T-cell (primary cell): ENCODE data around the gene PTPRM. TPM values are rescaled to one million over a fixed set of nuclear protein-coding genes. Genes with fewer than 3 reads are reported as not detected.
A peak's percentile ranks its signal among the peaks of the same experiment; 100 is the strongest.

Experiments
- ATAC-seq, 4 experiments: fragments of 200-7000 bp in 3 of 4; fragments of 150-1000 bp in 1 of 4; cut with Tn5 transposase; replicated peaks in 1 of 4; 1 replicate in 3 of 4; 2 replicates in 1 of 4; pipeline ENCODE4 v1.10.0; 2021; ENCODE audit warnings: moderate library complexity in 3 of 4, mild to moderate bottlenecking in 2 of 4, moderate number of reproducible peaks in 1 of 4
- CTCF ChIA-PET, 2 donors: fragments of 300-600 bp; sonication (Branson Sonifier 250); formaldehyde crosslinking; loops; one replicate each; lab custom pipeline; 2022; ENCODE audit warnings: antibody characterized with exemption in 2 of 2; lab: Charles Lee
- POLR2A ChIA-PET, 2 donors: fragments of 300-600 bp; sonication (Branson Sonifier 250); formaldehyde crosslinking; loops; one replicate each; lab custom pipeline; 2022; ENCODE audit warnings: antibody characterized with exemption in 2 of 2; lab: Charles Lee
- DNase-seq, 35 experiments: peaks; one replicate each; pipeline versions ENCODE4 v3.0.0 to v3.0.0-alpha.2; 2013 to 2023
- H3K27ac ChIP-seq: one replicate; pipeline ENCODE4 v1.5.1; 2013; ENCODE audit warnings: low read length
- H3K27me3 ChIP-seq, 2 experiments: replicated peaks in 1 of 2; 1 replicate in 1 of 2; 2 replicates in 1 of 2; pipeline versions ENCODE4 v1.6.1 to v1.7.0; 2013; ENCODE audit warnings: low read length in 1 of 2, mixed read lengths in 1 of 2; ENCODE audit not compliant: control insufficient read depth in 2 of 2, insufficient read depth in 2 of 2; ENCODE audit errors: extremely low read depth in 1 of 2
- H3K36me3 ChIP-seq, 2 donors: 1 replicate in 1 of 2; 2 replicates in 1 of 2; pipeline versions ENCODE4 v1.6.1 to v1.7.0; 2013; ENCODE audit warnings: low read length in 1 of 2; ENCODE audit not compliant: control insufficient read depth in 2 of 2, insufficient read depth in 1 of 2; ENCODE audit errors: extremely low read depth in 1 of 2
- H3K4me1 ChIP-seq, 2 experiments: 1 replicate in 1 of 2; 2 replicates in 1 of 2; pipeline versions ENCODE4 v1.6.1 to v1.7.0; 2013; ENCODE audit warnings: low read length in 2 of 2, mixed read lengths in 1 of 2; ENCODE audit not compliant: insufficient read depth in 2 of 2, control insufficient read depth in 1 of 2; ENCODE audit errors: extremely low read depth in 1 of 2
- H3K4me3 ChIP-seq, 2 donors: 1 replicate in 1 of 2; 2 replicates in 1 of 2; pipeline versions ENCODE4 v1.5.1 to v1.7.0; 2013; ENCODE audit warnings: mild to moderate bottlenecking in 2 of 2, low read length in 1 of 2, moderate library complexity in 1 of 2; ENCODE audit not compliant: control insufficient read depth in 1 of 2; ENCODE audit errors: extremely low read depth in 1 of 2
- H3K9me3 ChIP-seq: 2 replicates; pipeline ENCODE4 v1.7.0; 2013
- H3K27ac Mint-ChIP-seq, 2 donors: one replicate each; pipeline ENCODE4 v1.8.0; 2020 to 2021; ENCODE audit warnings: mild to moderate bottlenecking in 2 of 2, mixed read lengths in 2 of 2
- H3K27me3 Mint-ChIP-seq, 2 donors: one replicate each; pipeline ENCODE4 v1.8.0; 2021 to 2022; ENCODE audit warnings: mixed read lengths in 2 of 2
- H3K36me3 Mint-ChIP-seq: one replicate; pipeline ENCODE4 v1.8.0; 2021; ENCODE audit warnings: mixed read lengths
- H3K4me1 Mint-ChIP-seq, 3 donors: one replicate each; pipeline ENCODE4 v1.8.0; 2020 to 2022; ENCODE audit warnings: mixed read lengths in 3 of 3, mild to moderate bottlenecking in 1 of 3
- H3K4me3 Mint-ChIP-seq, 3 donors: one replicate each; pipeline ENCODE4 v1.8.0; 2020 to 2022; ENCODE audit warnings: mild to moderate bottlenecking in 3 of 3, mixed read lengths in 3 of 3, moderate library complexity in 3 of 3
- H3K9me3 Mint-ChIP-seq, 3 donors: one replicate each; pipeline ENCODE4 v1.8.0; 2020 to 2022; ENCODE audit warnings: mixed read lengths in 3 of 3
- whole genome bisulfite sequencing: methylation state at CpG from one replicate; pipeline ENCODE4 v1.1.5; 2013; ENCODE audit warnings: missing lambda C conversion rate; ENCODE audit not compliant: insufficient coverage; 5-methylcytosine and 5-hydroxymethylcytosine counted together
- total RNA-seq, 35 experiments: library from RNA in 6 of 35; stranded (reverse) in 6 of 35; fragments of 120-200 nt in 1 of 35; gene quantifications; one replicate each; pipeline versions ENCODE4 v1.2.1 to v1.2.4 and lab custom pipeline; 2013 to 2026

Gene PTPRM
- total RNA-seq, 5 donors from 2014 or later (not counting 1 experiment from before 2014, with no cell fraction given): 4.1 to 47.4 (median 7.1) TPM

DNA sequence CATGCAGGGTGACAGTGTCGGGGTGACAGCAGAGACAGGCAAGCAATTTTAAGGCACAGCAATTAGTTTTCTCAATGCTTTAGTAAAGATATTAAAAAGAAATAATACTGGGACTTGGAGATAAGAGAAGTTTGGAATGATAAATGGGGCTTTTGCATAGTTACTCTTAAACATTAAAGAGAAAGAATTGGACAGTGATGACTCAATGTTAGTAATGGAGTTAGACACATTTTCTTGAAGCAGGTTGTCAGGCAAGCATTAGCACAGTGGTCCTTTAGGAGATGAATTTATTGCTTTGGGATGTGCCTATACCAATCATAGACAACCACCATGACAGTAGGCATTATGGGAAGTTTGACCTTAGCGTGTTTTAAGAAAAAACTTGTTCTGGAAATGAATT lies 813.8 kb downstream of the PTPRM start:
- CTCF ChIA-PET: no interaction called here
- H3K36me3 ChIP-seq: peaks cover 0 to 23% of the 10 kb centered on the region in 2 donors

DNA sequence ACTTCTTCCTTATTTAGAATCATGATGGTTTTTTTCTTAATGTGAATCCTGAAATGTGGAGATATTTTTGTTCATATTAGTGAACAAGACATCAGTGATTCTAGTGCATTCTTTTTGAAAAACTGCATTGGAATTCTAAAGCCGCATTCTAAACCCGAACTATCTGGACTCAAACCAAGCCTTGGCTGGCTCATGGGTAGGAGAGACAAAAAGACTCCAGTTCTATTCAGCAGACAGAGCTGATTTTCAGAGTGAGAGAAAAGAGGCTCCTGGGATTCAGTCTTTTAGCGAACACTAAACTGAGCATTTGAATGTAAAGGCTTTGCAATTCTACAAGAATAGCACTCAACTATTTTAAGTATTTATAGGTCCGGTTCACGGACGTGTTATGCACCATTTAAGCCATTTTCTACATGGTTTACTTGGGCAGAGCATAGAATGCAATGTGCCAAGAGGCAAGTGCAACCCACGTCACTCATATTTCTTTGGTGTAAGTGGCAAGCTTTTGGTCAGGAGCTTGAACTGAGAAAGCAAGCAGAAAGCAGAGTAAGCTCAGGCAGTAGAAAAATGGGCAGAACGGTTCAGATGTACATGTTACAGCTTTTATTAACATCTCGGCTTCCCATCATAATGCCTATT lies 814.8 kb downstream of the PTPRM start:
- Histone ChIP-seq H3K4me1 (no peaks in the 10 kb centered on the region), H3K27me3 (no peaks in the 10 kb centered on the region), H3K9me3 (no peaks in the 10 kb centered on the region), H3K36me3 (peaks cover 2 to 25% of the 10 kb centered on the region in 2 donors), H3K4me3 (no peak overlapping the region), H3K27ac (no peak overlapping the region)
- no peak for DNase-seq
- no peaks in the 10 kb centered on the region for H3K36me3 Mint-ChIP-seq
- no peak overlapping the region for H3K27ac Mint-ChIP-seq
- H3K9me3 Mint-ChIP-seq: no peaks in the 10 kb centered on the region
- WGBS: 100% methylated on average over 3 of the region's 9 CpGs
- no peak for ATAC-seq
- no peaks in the 10 kb centered on the region for H3K27me3 Mint-ChIP-seq
- POLR2A ChIA-PET: interaction anchor here in 1 of 2 donors (0.7 kb wide), 1 partner anchor 693 kb away, joined by 8 read pairs; no protein-coding TSS in a partner anchor
- no peaks in the 10 kb centered on the region for H3K4me1 Mint-ChIP-seq
- CTCF ChIA-PET: no interaction called here
- H3K4me3 Mint-ChIP-seq: no peak overlapping the region

More for the DNA sequence above, 813.8 kb downstream of the PTPRM start:
- POLR2A ChIA-PET: interaction anchor here in 1 of 2 donors (0.7 kb wide), 1 partner anchor 694 kb away, joined by 8 read pairs; no protein-coding TSS in a partner anchor
- Histone ChIP-seq H3K4me1 (no peaks in the 10 kb centered on the region), H3K9me3 (no peaks in the 10 kb centered on the region), H3K27me3 (no peaks in the 10 kb centered on the region), H3K4me3 (no peak overlapping the region), H3K27ac (no peak overlapping the region)
- 88% methylated on average over 1 of the region's 2 CpGs for WGBS
- DNase-seq (no peak), ATAC-seq (no peak)
- H3K36me3 Mint-ChIP-seq: no peaks in the 10 kb centered on the region
- H3K4me3 Mint-ChIP-seq: no peak overlapping the region
- H3K9me3 Mint-ChIP-seq: no peaks in the 10 kb centered on the region
- no peaks in the 10 kb centered on the region for H3K4me1 Mint-ChIP-seq
- H3K27ac Mint-ChIP-seq: no peak overlapping the region
- no peaks in the 10 kb centered on the region for H3K27me3 Mint-ChIP-seq

DNA sequence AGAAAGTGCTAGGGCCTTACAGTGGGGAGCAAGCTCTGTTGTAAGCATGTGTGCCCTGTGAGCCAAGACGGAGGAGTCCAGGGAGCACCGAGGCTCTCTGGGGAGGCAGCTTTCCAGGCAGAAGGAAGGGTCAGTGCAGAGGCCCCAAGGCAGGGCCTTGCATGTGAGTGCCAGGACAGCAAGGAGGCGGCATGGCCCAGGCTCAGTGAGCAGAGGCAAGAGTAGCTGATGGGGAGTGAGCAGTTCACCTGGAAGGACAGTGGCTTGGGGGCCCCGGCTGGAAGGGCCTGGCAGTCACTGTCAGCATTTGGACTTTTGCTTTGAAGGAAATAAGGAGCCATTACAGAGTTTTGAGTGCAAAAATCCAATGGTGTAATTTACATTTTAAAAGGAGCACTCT lies 818.3 kb downstream of the PTPRM start:
- no peaks in the 10 kb centered on the region for H3K36me3 Mint-ChIP-seq
- CTCF ChIA-PET: no interaction called here
- peaks cover 2 to 17% of the 10 kb centered on the region in 2 donors for H3K36me3 ChIP-seq

DNA sequence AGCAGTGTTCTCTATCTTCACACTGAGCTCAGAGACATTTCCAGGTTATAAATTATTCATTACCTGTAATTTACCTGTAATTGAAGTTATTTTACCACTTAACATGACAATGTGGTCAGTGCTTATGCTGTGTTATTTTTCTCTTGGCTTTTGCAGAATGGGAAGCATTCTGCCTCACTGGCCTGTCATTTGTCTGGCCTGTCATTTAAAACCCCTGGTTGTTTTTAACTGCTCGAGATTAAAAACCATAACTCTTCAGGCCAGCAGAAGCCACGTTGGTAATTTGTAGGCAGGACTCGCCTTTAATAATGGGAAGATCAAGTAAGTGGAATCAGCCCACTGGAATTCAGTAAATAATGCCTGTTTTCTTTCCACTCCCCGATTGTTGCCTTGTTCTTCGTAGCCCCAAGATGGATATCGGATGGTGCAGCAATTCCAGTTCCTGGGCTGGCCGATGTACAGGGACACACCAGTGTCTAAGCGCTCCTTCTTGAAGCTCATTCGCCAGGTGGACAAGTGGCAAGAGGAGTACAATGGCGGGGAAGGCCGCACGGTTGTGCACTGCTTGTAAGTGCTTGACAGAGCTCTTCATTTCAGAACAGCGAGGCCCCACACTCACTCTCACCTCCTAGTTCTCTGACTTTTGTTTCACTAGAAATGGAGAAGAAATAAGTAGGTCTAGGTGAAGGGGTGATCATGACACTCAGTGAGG lies 819.7 kb downstream of the PTPRM start:
- Mint-ChIP-seq H3K4me3 (no peak overlapping the region), H3K27me3 (no peaks in the 10 kb centered on the region), H3K27ac (no peak overlapping the region), H3K36me3 (no peaks in the 10 kb centered on the region), H3K4me1 (no peaks in the 10 kb centered on the region), H3K9me3 (no peaks in the 10 kb centered on the region)
- 77% methylated on average over 9 of the region's 13 CpGs for WGBS
- Histone ChIP-seq H3K9me3 (no peaks in the 10 kb centered on the region), H3K27ac (no peak overlapping the region), H3K4me1 (no peaks in the 10 kb centered on the region), H3K36me3 (peaks cover 2 to 17% of the 10 kb centered on the region in 2 donors), H3K27me3 (no peaks in the 10 kb centered on the region), H3K4me3 (no peak overlapping the region)
- ATAC-seq: no peak
- no peak for DNase-seq
- ChIA-PET POLR2A (interaction anchor here in 1 of 2 donors (0.5 kb wide), 1 partner anchor 11 kb away, joined by 3 read pairs; no protein-coding TSS in a partner anchor), CTCF (no interaction called here)

More for the DNA sequence above, 818.3 kb downstream of the PTPRM start:
- Histone ChIP-seq H3K27me3 (no peaks in the 10 kb centered on the region), H3K4me1 (no peaks in the 10 kb centered on the region), H3K9me3 (no peaks in the 10 kb centered on the region), H3K4me3 (no peak overlapping the region), H3K27ac (no peak overlapping the region)
- POLR2A ChIA-PET: no interaction called here
- no peak for DNase-seq
- no peak for ATAC-seq
- WGBS: 100% methylated on average over 4 of the region's 4 CpGs
- H3K4me3 Mint-ChIP-seq: no peak overlapping the region
- no peaks in the 10 kb centered on the region for H3K4me1 Mint-ChIP-seq
- no peak overlapping the region for H3K27ac Mint-ChIP-seq
- H3K27me3 Mint-ChIP-seq: no peaks in the 10 kb centered on the region
- no peaks in the 10 kb centered on the region for H3K9me3 Mint-ChIP-seq

DNA sequence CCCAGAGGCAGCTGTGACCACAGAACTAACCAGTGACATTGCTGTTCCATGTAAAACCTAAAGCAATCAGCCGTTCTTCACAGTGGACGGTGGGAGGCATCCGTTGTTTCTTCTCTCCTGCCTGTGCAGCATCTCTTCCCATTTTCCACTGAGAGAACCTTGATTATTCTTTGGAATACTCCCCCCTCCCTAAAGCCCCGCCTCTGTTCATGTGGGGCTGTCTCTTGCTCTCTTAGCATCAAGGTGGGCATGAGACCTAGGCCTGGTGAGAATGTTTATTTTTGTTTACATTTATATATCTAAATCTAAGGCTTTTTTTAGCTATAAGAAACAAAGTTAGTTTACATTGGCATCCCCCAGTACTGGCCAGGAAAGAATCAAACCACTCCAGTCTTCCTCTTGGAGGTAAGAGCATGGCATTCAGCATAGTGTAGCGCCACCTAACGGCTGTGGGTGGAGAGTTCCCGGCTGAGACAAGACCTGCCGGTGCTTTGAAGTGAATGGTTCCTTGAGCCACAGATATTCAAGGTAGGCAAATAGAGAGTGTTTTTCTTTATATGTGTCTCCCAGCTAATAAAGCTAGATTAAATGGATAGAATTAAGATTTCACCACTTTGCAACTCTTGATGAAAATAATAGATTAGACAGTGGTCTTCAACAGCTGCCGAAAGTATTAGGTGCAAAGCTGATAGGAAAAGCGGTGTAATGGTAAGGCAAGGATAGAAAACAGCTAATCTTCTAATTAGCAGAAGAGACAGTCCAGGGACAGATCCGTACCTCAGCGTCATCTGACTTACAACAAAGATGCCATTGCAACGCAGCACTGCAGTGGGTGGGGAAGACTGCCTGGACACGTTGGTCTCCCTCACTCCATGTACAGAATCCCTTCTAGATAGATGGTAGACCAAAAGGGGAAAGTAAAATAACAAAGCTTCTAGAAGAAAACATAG lies 822.5 kb downstream of the PTPRM start:
- H3K27ac ChIP-seq: no peak overlapping the region
- Mint-ChIP-seq H3K27ac (no peak overlapping the region), H3K4me3 (no peak overlapping the region), H3K36me3 (no peaks in the 10 kb centered on the region), H3K27me3 (no peaks in the 10 kb centered on the region), H3K9me3 (no peaks in the 10 kb centered on the region), H3K4me1 (no peaks in the 10 kb centered on the region)
- WGBS: 100% methylated on average over 4 of the region's 14 CpGs
- no peaks in the 10 kb centered on the region for H3K4me1 ChIP-seq
- H3K36me3 ChIP-seq: peaks cover 2 to 11% of the 10 kb centered on the region in 2 donors
- no peaks in the 10 kb centered on the region for H3K9me3 ChIP-seq
- peak in 12 of 35 experiments; percentile 6 to 51 (median 10) for DNase-seq
- ChIA-PET POLR2A (no interaction called here), CTCF (no interaction called here)
- no peaks in the 10 kb centered on the region for H3K27me3 ChIP-seq
- H3K4me3 ChIP-seq: no peak overlapping the region
- no peak for ATAC-seq

DNA sequence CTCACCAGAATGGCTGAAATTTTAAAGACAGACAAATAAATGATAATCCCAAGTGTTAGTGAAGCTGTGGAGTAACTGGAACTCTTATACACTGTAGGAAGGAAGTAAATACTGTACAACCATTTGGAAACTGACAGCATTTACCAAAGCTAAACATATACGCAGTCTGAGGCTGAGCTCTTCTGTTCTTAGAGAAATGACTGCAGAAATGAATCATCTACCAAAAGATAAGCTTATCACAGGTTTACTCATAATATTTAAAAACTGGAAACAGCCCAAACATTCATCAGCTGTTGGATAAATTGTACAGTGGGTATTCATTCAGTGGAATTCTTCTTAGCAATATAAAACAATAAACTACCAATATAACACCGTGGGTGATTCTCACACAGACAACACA lies 824.0 kb downstream of the PTPRM start:
- ChIA-PET CTCF (no interaction called here), POLR2A (no interaction called here)
- Mint-ChIP-seq H3K9me3 (no peaks in the 10 kb centered on the region), H3K4me1 (no peaks in the 10 kb centered on the region), H3K36me3 (no peaks in the 10 kb centered on the region), H3K4me3 (no peak overlapping the region), H3K27ac (no peak overlapping the region), H3K27me3 (no peaks in the 10 kb centered on the region)
- no peaks in the 10 kb centered on the region for H3K4me1 ChIP-seq
- H3K36me3 ChIP-seq: peaks cover 2 to 4% of the 10 kb centered on the region in 2 donors
- ATAC-seq (no peak), DNase-seq (no peak)
- WGBS: no CpG with 5 or more reads among the region's 2 CpGs
- no peaks in the 10 kb centered on the region for H3K27me3 ChIP-seq
- H3K9me3 ChIP-seq: no peaks in the 10 kb centered on the region
- H3K4me3 ChIP-seq: no peak overlapping the region
- no peak overlapping the region for H3K27ac ChIP-seq
